GM23338 (cell line): ENCODE results near the gene ZEB1. TPM values are rescaled to one million over a fixed set of nuclear protein-coding genes. Genes with fewer than 3 reads are reported as not detected.

Source experiments
- ATAC-seq: fragments of 200-7000 bp; cut with Tn5 transposase; 3 replicates; pipeline ENCODE4 v1.9.1; 2020
- DNase-seq: peaks from one replicate; pipeline ENCODE4 v3.0.0-alpha.2; 2015; ENCODE audit warnings: low spot score
- H2AFZ ChIP-seq: fragments of 200-600 bp; sonication (generic); 2 replicates; pipeline ENCODE4 v1.8.0; 2016; ENCODE audit warnings: antibody characterized with exemption, mild to moderate bottlenecking, moderate library complexity
- H3F3A ChIP-seq: fragments of 200-600 bp; sonication (generic); replicated peaks from 2 replicates; pipeline ENCODE4 v1.8.0; 2017; ENCODE audit warnings: antibody characterized with exemption, mixed run types, low read depth
- H3K27ac ChIP-seq: fragments of 200-600 bp; sonication (generic); 2 replicates; pipeline ENCODE4 v1.6.1; 2016; ENCODE audit warnings: low read depth
- H3K27me3 ChIP-seq: fragments of 200-600 bp; sonication (generic); 2 replicates; pipeline ENCODE4 v1.8.0; 2016; ENCODE audit warnings: mild to moderate bottlenecking, mixed run types, moderate library complexity; ENCODE audit not compliant: insufficient read depth
- H3K36me3 ChIP-seq: fragments of 200-600 bp; sonication (generic); 2 replicates; pipeline ENCODE4 v1.8.0; 2016; ENCODE audit warnings: mild to moderate bottlenecking; ENCODE audit not compliant: insufficient read depth
- H3K4me1 ChIP-seq: fragments of 200-600 bp; sonication (generic); 2 replicates; pipeline ENCODE4 v1.8.0; 2016; ENCODE audit warnings: mild to moderate bottlenecking, moderate library complexity; ENCODE audit not compliant: insufficient read depth
- H3K4me2 ChIP-seq: fragments of 200-600 bp; sonication (generic); 2 replicates; pipeline ENCODE4 v1.7.1; 2017; ENCODE audit warnings: mixed run types
- H3K4me3 ChIP-seq: fragments of 200-600 bp; sonication (generic); 2 replicates; pipeline ENCODE4 v1.6.1; 2016; ENCODE audit warnings: mixed run types
- H3K79me2 ChIP-seq: fragments of 200-600 bp; sonication (generic); replicated peaks from 2 replicates; pipeline ENCODE4 v1.8.0; 2017; ENCODE audit warnings: mild to moderate bottlenecking; ENCODE audit not compliant: insufficient read depth
- H3K9me2 ChIP-seq: fragments of 200-600 bp; sonication (generic); 2 replicates; pipeline ENCODE4 v1.8.0; 2017; ENCODE audit not compliant: insufficient read depth
- H4K20me1 ChIP-seq: fragments of 200-600 bp; sonication (generic); replicated peaks from 2 replicates; pipeline ENCODE4 v1.8.0; 2017; ENCODE audit warnings: mild to moderate bottlenecking; ENCODE audit not compliant: insufficient read depth
- H3K27ac Mint-ChIP-seq: 2 replicates; pipeline ENCODE4 v1.8.0; 2020; ENCODE audit warnings: inconsistent platforms, mild to moderate bottlenecking, moderate library complexity, mixed read lengths
- H3K27me3 Mint-ChIP-seq: 3 replicates; pipeline ENCODE4 v1.8.0; 2022; ENCODE audit warnings: low read depth, mild to moderate bottlenecking, moderate library complexity, mixed read lengths, inconsistent platforms; ENCODE audit not compliant: insufficient read depth, poor library complexity
- H3K36me3 Mint-ChIP-seq: 3 replicates; pipeline ENCODE4 v1.8.0; 2021; ENCODE audit warnings: low read depth, mild to moderate bottlenecking, inconsistent platforms, moderate library complexity, mixed read lengths
- H3K4me1 Mint-ChIP-seq: 3 replicates; pipeline ENCODE4 v1.8.0; 2020; ENCODE audit warnings: mild to moderate bottlenecking, inconsistent platforms, mixed read lengths
- H3K4me3 Mint-ChIP-seq: 3 replicates; pipeline ENCODE4 v1.8.0; 2021; ENCODE audit warnings: moderate library complexity, mild to moderate bottlenecking, inconsistent platforms, mixed read lengths
- H3K9me3 Mint-ChIP-seq: 3 replicates; pipeline ENCODE4 v1.8.0; 2020; ENCODE audit warnings: moderate library complexity, mild to moderate bottlenecking, inconsistent platforms, mixed read lengths
- CREB1 ChIP-seq: fragments of 250-450 bp; sonication (Bioruptor Pico); IDR thresholded peaks from 2 replicates; pipeline ENCODE4 v1.5.0; 2020; ENCODE audit warnings: low read depth, mild to moderate bottlenecking, moderate library complexity
- CTCF ChIP-seq, 2 experiments: fragments of 200-600 bp in 1 of 2; sonication (generic) in 1 of 2; conservative IDR thresholded peaks; 2 replicates each; pipeline versions ENCODE4 v1.5.1 to v1.6.1; 2016 to 2017; ENCODE audit warnings: antibody characterized with exemption in 2 of 2, low read depth in 2 of 2, mild to moderate bottlenecking in 2 of 2, moderate library complexity in 1 of 2
- EZH2 ChIP-seq: fragments of 200-600 bp; sonication (generic); IDR thresholded peaks from one replicate; pipeline ENCODE4 v1.8.0; 2017; ENCODE audit warnings: antibody characterized with exemption, mild to moderate bottlenecking, low read depth; ENCODE audit not compliant: unreplicated experiment
- JUNB ChIP-seq: IDR thresholded peaks from one replicate; pipeline ENCODE4 v1.6.1; 2016; ENCODE audit warnings: antibody characterized with exemption; ENCODE audit not compliant: unreplicated experiment
- NANOG ChIP-seq: IDR thresholded peaks from 2 replicates; pipeline ENCODE4 v1.6.1; 2016; ENCODE audit warnings: antibody characterized with exemption, borderline replicate concordance
- POLR2AphosphoS5 ChIP-seq: IDR thresholded peaks from 2 replicates; pipeline ENCODE4 v1.6.1; 2016; ENCODE audit warnings: antibody characterized with exemption, low read depth
- ZNF114 ChIP-seq: fragments of 250-450 bp; sonication (Bioruptor Pico); IDR thresholded peaks from 2 replicates; pipeline ENCODE4 v1.5.0; 2020; ENCODE audit warnings: mild to moderate bottlenecking, moderate library complexity
- ZNF331 ChIP-seq: fragments of 250-450 bp; sonication (Bioruptor Pico); IDR thresholded peaks from 2 replicates; pipeline ENCODE4 v1.5.0; 2020; ENCODE audit warnings: low read depth, mild to moderate bottlenecking, moderate library complexity
- polyA plus RNA-seq: library from polyadenylated mRNA; unstranded; fragments of >200 nt; fragmentation: Nextera tagmentation; extraction: Ambion mirVana; gene quantifications from 2 replicates; pipeline ENCODE4 v1.2.1, GENCODE V29; 2016
- small RNA-seq: library from RNA; depleted of rRNA; stranded (forward); fragments of <200 nt; gene quantifications from one replicate; pipeline ENCODE3, GENCODE V24; 2014; ENCODE audit warnings: low replicate concordance
- total RNA-seq: library from RNA; depleted of rRNA; stranded (reverse); fragments of >200 nt; shearing (Covaris generic); gene quantifications from 2 replicates; pipeline ENCODE4 v1.2.3, GENCODE V29; 2014

Gene ZEB1
- total and polyA plus RNA-seq, 2 experiments from 2014 or later = 0.16 to 0.45 TPM

DNA sequence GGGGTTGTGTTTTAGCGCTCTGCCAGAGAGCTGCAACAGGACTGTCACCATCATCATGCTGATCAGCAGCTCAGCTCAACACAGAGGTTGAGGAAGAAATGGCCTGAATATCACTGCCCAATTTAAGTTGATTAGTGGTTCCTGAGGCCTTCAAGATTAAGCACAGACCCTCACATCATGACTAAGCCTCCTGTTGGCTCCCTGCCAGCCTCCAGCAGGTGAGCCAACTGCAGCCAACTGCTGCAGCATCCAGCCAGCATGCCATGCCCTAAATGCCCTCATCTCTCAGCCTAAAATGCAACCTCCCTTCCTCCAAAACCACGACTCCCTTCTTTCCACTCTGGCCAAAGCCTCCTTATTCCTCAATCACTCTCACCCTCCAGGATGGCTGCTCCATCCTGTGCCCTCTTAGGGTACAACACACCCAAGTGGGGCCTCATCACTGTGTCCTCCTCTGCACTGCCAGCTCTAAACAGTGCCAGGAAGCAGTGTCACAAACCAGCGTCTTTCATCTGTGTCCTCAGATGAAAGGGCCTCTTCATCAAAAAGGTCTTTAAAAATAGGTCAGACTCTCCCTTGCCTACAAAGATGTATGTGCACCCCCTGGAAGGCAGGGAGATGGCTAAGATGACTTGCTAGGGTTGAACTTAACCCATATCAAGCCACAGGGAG is 259.3 kb downstream of the ZEB1 start:
- Mint-ChIP-seq H3K27me3 (peaks cover 1% of the 10 kb centered on the region), H3K9me3 (peaks cover 19% of the 10 kb centered on the region), H3K36me3 (peaks cover 2% of the 10 kb centered on the region; the same call in 2 of the 3 replicates), H3K4me1 (peaks cover 3% of the 10 kb centered on the region), H3K4me3 (no peak overlapping the region), H3K27ac (no peak overlapping the region)
- Histone ChIP-seq H3K9me2 (peaks cover 6% of the 10 kb centered on the region; the same call in 1 of the 2 replicates), H3K4me1 (peaks cover under 1% of the 10 kb centered on the region; the same call in 1 of the 2 replicates), H3K4me3 (no peak overlapping the region), H3F3A (no peaks in the 10 kb centered on the region), H3K36me3 (no peaks in the 10 kb centered on the region; the same call in 1 of the 2 replicates), H3K27me3 (no peaks in the 10 kb centered on the region), H3K79me2 (no peaks in the 10 kb centered on the region), H4K20me1 (no peaks in the 10 kb centered on the region), H2AFZ (no peak overlapping the region), H3K27ac (no peak overlapping the region), H3K4me2 (no peak overlapping the region)
- ATAC-seq = no peak
- TF ChIP-seq CTCF (conservative IDR thresholded peaks at IDR 0.05; ENCODE audit: low read depth in 2 of 2) (no peak), POLR2AphosphoS5 (no peak)
- DNase-seq = no peak

DNA sequence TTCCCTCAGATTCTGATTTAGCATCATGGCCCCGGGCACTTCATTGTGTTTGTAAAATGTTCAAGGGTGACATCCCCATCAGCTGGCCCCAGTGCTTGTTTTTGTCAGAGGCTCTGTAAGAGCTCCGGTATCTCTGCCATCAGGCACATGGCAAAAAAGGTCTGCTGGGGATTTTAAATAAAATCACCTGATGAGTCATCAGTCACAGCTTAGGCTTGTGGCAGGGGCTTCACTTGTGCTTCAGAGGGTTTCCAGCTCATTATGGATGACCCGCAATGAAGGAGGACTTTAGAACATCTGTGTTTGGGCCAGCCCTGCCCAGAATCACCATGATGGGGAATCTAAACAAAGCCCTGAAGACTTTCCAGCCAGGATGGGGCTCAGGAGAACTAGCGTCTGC is 259.9 kb downstream of the ZEB1 start:
- peaks cover 5% of the 10 kb centered on the region for H3K27me3 Mint-ChIP-seq
- ATAC-seq = no peak
- no peaks in the 10 kb centered on the region; the same call in 1 of the 2 replicates for H3K36me3 ChIP-seq

More for the DNA sequence above, 259.9 kb downstream of the ZEB1 start:
- Mint-ChIP-seq H3K4me3 (no peak overlapping the region), H3K27ac (no peak overlapping the region), H3K36me3 (peaks cover 2% of the 10 kb centered on the region; the same call in 2 of the 3 replicates), H3K4me1 (peaks cover 9% of the 10 kb centered on the region), H3K9me3 (peaks cover 19% of the 10 kb centered on the region)
- Histone ChIP-seq H2AFZ (no peak overlapping the region), H3K4me1 (peaks cover 7% of the 10 kb centered on the region), H3K27ac (no peak overlapping the region), H3K4me3 (no peak overlapping the region), H3K4me2 (no peak overlapping the region), H3F3A (no peaks in the 10 kb centered on the region), H3K9me2 (peaks cover 6% of the 10 kb centered on the region; the same call in 1 of the 2 replicates), H4K20me1 (no peaks in the 10 kb centered on the region), H3K27me3 (no peaks in the 10 kb centered on the region), H3K79me2 (no peaks in the 10 kb centered on the region)
- DNase-seq = no peak
- TF ChIP-seq ZNF331 (CRISPR knock-in tag) (no peak), CREB1 (CRISPR knock-in tag) (no peak), POLR2AphosphoS5 (no peak), EZH2 (no peak), NANOG (no peak), ZNF114 (no peak), JUNB (no peak)

Small RNAs within 50 kb of the gene (small RNA-seq; reads per million reads assigned to genes)
- not detected for gene SPTLC1P1
